NCI-H2171 treated with DMSO at 0.1 percent for 48 hours (cell line): Measurements from ENCODE around the gene CNTN5.

Experiments used
- DNase-seq: peaks from one replicate; lab custom pipeline; 2025; lab: John Stamatoyannopoulos, UW

CNTN5 gene

GRCh38 chr11:100316952-100317351 is 1296.2 kb downstream of the CNTN5 start:
- DNase-seq = no peak

- DNase-seq = no peak
Observed at GRCh38 chr11:100319691-100320090, 1298.9 kb downstream of the CNTN5 start.

GRCh38 chr11:100328626-100329340 is 1308.0 kb downstream of the CNTN5 start:
- DNase-seq = peak; percentile 85

GRCh38 chr11:100329352-100329751 is 1308.6 kb downstream of the CNTN5 start:
- DNase-seq = peak; percentile 85

GRCh38 chr11:100336873-100337272 is 1316.1 kb downstream of the CNTN5 start:
- DNase-seq = no peak

GRCh38 chr11:100338144-100338840 is 1317.5 kb downstream of the CNTN5 start:
- DNase-seq = no peak

GRCh38 chr11:100340466-100341319 is 1319.9 kb downstream of the CNTN5 start:
- no peak for DNase-seq

GRCh38 chr11:100353083-100353482 is 1332.3 kb downstream of the CNTN5 start:
- no peak for DNase-seq

- DNase-seq = no peak
Observed at GRCh38 chr11:100354736-100355135, 1334.0 kb downstream of the CNTN5 start.

GRCh38 chr11:100356035-100356434 is 1335.3 kb downstream of the CNTN5 start:
- DNase-seq = no peak

- DNase-seq = no peak
Observed at GRCh38 chr11:100359281-100359680, 1338.5 kb downstream of the CNTN5 start.

- no peak for DNase-seq
Observed at GRCh38 chr11:100367892-100368291, 1347.1 kb downstream of the CNTN5 start.

GRCh38 chr11:100383357-100383865 is 1362.7 kb downstream of the CNTN5 start:
- no peak for DNase-seq

GRCh38 chr11:100396266-100396665 is 1375.5 kb downstream of the CNTN5 start:
- no peak for DNase-seq

GRCh38 chr11:100397401-100397800 is 1376.7 kb downstream of the CNTN5 start:
- no peak for DNase-seq

GRCh38 chr11:100403816-100404215 is 1383.1 kb downstream of the CNTN5 start:
- DNase-seq = no peak

- no peak for DNase-seq
Observed at GRCh38 chr11:100404907-100405306, 1384.2 kb downstream of the CNTN5 start.
